Thymus (tissue), 11 donors: Measurements from ENCODE around the gene ZNF446. TPM values are rescaled to one million over a fixed set of nuclear protein-coding genes. Genes with fewer than 3 reads are reported as not detected.
"Not testable (repeated sequence)": the region's sequence is repeated elsewhere in the genome, so short reads cannot be mapped to it uniquely, and the experiment has no call there.

Experiments
- DNase-seq, 9 donors: peaks; one replicate each; pipeline ENCODE4 v3.0.0-alpha.2; 2013; ENCODE audit warnings: low spot score in 9 of 9, low read depth in 6 of 9, missing footprints in 1 of 9
- H3K27ac ChIP-seq, 2 donors: one replicate each; pipeline ENCODE4 v1.5.1; 2013; ENCODE audit warnings: control low read depth in 1 of 2, low read depth in 1 of 2, low read length in 1 of 2, mild to moderate bottlenecking in 1 of 2, moderate library complexity in 1 of 2
- H3K27me3 ChIP-seq, 2 donors: one replicate each; pipeline ENCODE4 v1.5.1; 2013; ENCODE audit warnings: low read length in 1 of 2; ENCODE audit not compliant: control insufficient read depth in 2 of 2, insufficient read depth in 1 of 2
- H3K36me3 ChIP-seq, 2 donors: one replicate each; pipeline ENCODE4 v1.5.1; 2013; ENCODE audit warnings: low read length in 1 of 2, mild to moderate bottlenecking in 1 of 2, moderate library complexity in 1 of 2; ENCODE audit not compliant: control insufficient read depth in 2 of 2, insufficient read depth in 2 of 2
- H3K4me1 ChIP-seq, 2 donors: one replicate each; pipeline ENCODE4 v1.5.1; 2013; ENCODE audit warnings: low read length in 2 of 2; ENCODE audit not compliant: control insufficient read depth in 2 of 2, insufficient read depth in 2 of 2
- H3K4me3 ChIP-seq, 2 donors: one replicate each; pipeline ENCODE4 v1.5.1; 2013; ENCODE audit warnings: low read length in 2 of 2, control low read depth in 1 of 2, mild to moderate bottlenecking in 1 of 2
- H3K9me3 ChIP-seq, 2 donors: one replicate each; pipeline ENCODE4 v1.5.1; 2013; ENCODE audit warnings: low read length in 1 of 2, mild to moderate bottlenecking in 1 of 2; ENCODE audit not compliant: control insufficient read depth in 2 of 2, insufficient read depth in 1 of 2
- WGBS: extraction: QIAGEN DNeasy Blood & Tissue Kit; methylation state at CpG from one replicate; pipeline ENCODE4 v1.1.7; 2013; 5-methylcytosine and 5-hydroxymethylcytosine counted together
- polyA plus RNA-seq: library from polyadenylated mRNA; stranded (reverse); fragments of 200-250 nt; gene quantifications from one replicate; pipeline ENCODE4 v1.2.3, GENCODE V29; 2013
- total RNA-seq: library from RNA; stranded (reverse); fragments of 120-200 nt; gene quantifications from one replicate; pipeline ENCODE4 v1.2.4, GENCODE V29; 2013
- donor health status: healthy.

Gene ZNF446
- total and polyA plus RNA-seq, 2 donors, result 7.0 to 13.5 TPM

DNA sequence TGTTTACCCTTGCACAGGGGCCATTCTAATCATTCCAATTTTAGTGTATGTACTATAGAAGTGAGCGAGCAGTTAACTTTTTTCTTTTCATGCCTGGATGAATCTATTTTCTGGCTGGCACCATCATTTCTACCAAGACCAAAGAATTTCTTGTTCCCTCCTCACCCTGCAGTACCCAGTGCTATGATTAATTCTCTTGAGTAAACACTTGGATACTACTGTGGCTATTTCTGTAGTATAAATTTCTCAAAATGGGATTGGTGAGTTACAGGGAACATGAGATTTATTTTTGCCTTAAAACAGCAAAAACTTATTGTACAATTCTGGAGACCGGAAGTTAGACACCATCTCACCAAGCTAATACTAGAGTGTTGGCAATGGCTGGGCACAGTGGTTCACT, 7.6 kb downstream of the ZNF446 start:
- Histone ChIP-seq H3K36me3 (peaks cover 6 to 13% of the 10 kb centered on the region in 2 donors), H3K9me3 (no peaks in the 10 kb centered on the region), H3K27ac (no peak overlapping the region), H3K4me1 (peaks cover 3 to 22% of the 10 kb centered on the region in 2 donors), H3K27me3 (no peaks in the 10 kb centered on the region), H3K4me3 (no peak overlapping the region)
- 100% methylated on average over 2 of the region's 2 CpGs for WGBS
- DNase-seq, result no peak

DNA sequence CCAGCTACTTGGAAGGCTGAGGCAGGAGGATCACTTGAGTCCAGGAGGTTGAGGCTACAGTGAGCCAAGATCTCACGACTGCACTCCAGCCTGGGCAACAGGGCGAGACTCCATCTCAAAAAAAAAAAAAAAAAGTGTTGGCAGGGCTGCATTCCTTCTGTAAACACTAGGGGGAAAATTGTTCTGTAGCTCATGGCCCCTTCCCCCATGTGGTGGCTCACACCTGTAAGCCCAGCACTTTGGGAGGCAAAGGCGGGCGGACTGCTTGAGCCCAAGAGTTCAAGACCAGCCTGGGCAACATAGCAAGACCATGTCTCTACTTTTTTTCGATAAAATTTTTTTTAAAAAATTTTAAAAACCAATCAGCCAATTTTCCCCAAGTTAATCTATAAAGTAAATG, 8.2 kb downstream of the ZNF446 start:
- DNase-seq, H3K4me3 ChIP-seq, H3K9me3 ChIP-seq, H3K27ac ChIP-seq, H3K27me3 ChIP-seq: not testable (repeated sequence)
- H3K4me1 ChIP-seq, result peaks cover 3 to 22% of the 10 kb centered on the region in 2 donors
- 98% methylated on average over 5 of the region's 5 CpGs for WGBS
- H3K36me3 ChIP-seq, result peaks cover 6 to 13% of the 10 kb centered on the region in 2 donors

DNA sequence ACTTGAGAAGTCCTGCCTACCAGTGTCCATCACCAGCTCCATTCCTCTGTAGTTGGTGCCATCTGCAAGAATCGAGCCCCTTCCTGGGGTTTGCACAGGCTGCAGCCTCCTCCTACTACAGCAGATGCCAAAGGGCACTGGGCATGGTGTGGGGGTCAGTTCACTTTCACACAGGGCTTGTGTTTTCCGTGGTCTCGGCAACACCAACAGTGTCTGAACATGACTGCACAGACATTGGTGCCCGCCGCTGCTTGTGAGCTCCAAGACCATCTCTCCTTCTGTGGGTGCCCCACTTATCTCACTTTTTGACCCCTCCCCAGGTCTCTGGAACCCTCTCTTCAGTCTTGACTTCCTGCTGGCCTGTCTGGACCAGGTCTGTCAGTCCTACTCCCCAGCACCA, 15.2 kb downstream of the ZNF446 start:
- no peak for DNase-seq
- H3K4me3 ChIP-seq, result no peak overlapping the region
- no peaks in the 10 kb centered on the region for H3K9me3 ChIP-seq
- no peaks in the 10 kb centered on the region for H3K36me3 ChIP-seq
- WGBS, result 97% methylated on average over 5 of the region's 5 CpGs
- no peaks in the 10 kb centered on the region for H3K27me3 ChIP-seq
- H3K4me1 ChIP-seq, result no peaks in the 10 kb centered on the region
- H3K27ac ChIP-seq, result no peak overlapping the region

DNA sequence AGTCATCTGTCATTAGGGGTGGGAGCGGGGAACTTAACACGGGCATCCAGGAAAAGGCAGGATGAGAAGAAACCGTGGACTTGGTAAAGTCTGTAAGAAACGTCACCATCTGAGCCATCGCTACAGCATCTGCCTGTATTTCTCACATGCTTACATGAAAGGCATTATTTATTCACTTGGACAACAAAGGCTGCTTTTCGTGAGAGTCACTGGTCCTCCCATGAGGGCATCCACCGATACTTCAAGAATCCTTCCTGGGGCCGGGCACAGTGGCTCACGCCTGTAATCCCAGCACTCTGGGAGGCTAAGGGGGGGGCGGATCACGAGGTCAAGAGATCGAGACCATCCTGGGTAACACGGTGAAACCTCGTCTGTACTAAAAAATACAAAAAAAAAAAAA, 16.1 kb downstream of the ZNF446 start:
- Histone ChIP-seq H3K36me3 (no peaks in the 10 kb centered on the region), H3K27ac (no peak overlapping the region), H3K9me3 (no peaks in the 10 kb centered on the region), H3K4me1 (no peaks in the 10 kb centered on the region), H3K27me3 (no peaks in the 10 kb centered on the region), H3K4me3 (no peak overlapping the region)
- no peak for DNase-seq
- 94% methylated on average over 14 of the region's 14 CpGs for WGBS

DNA sequence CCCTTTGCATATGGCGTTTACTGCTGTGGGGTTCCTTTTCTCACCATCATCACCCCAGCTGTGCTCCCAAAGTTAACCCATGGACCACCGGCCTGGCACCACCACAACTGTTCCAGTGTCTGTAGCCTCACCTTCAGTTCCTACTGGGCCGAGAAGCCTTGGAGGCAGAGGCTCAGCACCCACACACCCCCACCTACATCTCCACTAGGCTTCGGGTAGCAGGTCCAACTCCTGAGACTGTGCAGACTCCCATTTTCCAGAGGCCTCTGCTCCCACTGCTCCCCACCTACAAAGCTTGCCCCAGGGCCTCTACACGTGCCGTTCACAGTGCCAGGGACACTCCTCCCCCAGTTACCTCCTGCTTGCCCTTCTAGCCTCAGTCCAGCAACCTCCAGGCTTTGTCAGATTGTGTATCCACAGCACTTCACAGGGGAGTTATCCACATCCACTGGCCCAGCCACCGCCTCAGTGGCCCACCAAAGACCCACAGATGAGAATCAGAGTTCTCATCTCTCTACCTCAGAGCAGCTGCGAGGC, 21.6 kb downstream of the ZNF446 start:
- Histone ChIP-seq H3K36me3 (no peaks in the 10 kb centered on the region), H3K27me3 (no peaks in the 10 kb centered on the region), H3K27ac (no peak overlapping the region), H3K9me3 (peaks cover 0 to 15% of the 10 kb centered on the region in 2 donors), H3K4me1 (peaks cover 17 to 18% of the 10 kb centered on the region in 2 donors), H3K4me3 (no peak overlapping the region)
- no peak for DNase-seq
- 96% methylated on average over 8 of the region's 8 CpGs for WGBS

DNA sequence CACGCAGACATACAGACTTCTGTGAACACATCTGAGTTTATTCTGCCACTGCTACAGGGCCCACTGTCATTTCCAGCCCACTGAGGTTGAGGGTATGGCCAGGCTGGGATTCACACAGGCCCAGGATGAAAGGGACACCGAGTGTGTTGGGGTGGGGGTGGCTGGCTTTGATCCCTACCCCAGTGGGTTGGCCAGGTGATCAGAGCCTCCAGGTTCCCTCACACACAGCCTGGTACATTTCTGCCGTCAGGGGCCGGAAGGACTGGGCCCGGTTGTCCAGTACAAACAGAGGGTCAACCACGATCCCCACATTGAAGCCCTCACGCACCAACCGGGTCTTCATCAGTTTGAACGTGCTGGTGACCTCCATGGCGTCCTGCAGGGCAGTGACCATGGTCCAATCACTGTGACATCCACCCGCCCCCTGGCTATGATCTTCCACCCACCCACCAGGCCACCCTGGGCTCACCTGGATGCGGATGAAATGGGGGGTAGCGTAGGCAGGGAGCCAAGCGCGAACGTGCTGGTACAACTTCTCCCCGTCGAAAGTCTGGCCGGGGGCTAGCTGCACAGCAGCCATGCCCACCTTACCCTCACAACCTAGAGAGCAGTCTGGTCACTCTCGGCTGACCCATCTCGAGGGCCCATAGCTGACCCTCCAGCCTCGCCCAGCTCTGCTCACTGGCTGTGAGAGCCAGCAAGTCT, 22.3 kb downstream of the ZNF446 start:
- DNase-seq, result no peak
- no peaks in the 10 kb centered on the region for H3K36me3 ChIP-seq
- WGBS, result 57% methylated on average over 22 of the region's 22 CpGs
- no peaks in the 10 kb centered on the region for H3K27me3 ChIP-seq
- peak overlapping the region; percentile 59 to 72 for H3K4me3 ChIP-seq
- H3K4me1 ChIP-seq, result peaks cover 17 to 18% of the 10 kb centered on the region in 2 donors
- H3K27ac ChIP-seq, result peak overlapping the region in 1 of 2 donors; percentile 73
- peaks cover 0 to 15% of the 10 kb centered on the region in 2 donors for H3K9me3 ChIP-seq

DNA sequence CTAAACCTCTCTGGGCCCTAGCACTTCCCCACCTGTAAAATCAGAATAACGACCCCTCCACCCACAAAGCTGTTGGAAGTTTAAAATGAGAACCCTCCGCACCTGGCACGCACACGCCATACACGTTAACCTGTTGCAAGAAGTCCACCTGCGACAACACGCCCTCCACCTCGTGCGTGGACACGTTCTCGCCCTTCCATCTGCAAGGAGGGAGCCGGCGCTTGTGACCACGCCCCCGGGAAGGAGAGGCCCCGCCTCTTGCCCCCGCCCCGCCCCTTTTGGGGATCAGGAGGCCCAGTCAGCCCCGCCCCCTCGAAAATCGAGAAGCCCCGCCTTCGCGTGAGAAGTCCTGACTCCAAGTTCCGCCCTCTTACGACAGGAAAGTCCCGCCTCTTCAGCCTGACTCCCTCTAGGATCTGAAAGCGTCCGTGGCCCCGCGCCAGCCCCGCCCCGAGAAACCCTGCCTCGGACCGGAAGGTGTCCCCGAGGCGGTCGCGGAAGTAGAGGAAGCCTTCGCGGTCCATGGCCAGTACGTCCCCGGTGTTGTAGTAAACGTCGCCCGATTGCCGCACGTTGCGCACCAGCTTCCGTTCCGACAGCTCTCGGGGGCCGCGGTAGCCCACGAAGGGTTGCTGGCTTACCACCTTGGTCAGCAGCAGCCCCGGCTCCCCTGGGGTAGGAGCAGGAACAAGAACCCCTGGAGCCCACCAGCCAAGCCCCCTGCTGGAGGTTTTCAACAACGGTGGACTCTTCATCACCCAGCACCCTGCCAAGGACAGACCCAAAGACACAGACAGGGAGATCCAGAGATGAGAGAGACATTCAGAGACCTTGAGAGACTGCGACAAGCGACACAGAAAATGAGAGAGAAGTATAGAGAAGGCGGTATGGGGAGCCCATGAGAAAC, 23.1 kb downstream of the ZNF446 start:
- WGBS, result 2% methylated on average over 60 of the region's 60 CpGs

DNA sequence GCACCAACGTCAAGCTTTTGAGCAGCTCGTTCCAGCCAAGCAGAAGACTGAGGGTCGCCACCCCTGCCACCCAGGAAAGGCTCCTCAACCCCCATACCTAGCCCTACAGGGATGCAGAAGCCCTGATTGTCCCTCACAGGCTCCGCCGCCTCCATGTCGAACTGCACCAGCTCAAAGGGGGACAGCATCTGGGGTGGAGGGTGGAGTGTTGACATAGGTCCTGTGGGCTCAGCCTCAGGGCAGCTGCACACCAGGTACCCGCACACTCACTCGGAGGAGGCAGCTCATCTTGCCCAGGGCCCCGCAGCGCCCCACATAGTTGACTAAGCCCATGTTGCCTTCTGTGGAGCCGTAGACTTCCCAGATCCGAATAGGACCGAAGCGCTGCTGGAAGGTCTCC, 24.1 kb downstream of the ZNF446 start:
- H3K36me3 ChIP-seq, result no peaks in the 10 kb centered on the region
- H3K9me3 ChIP-seq, result peaks cover 0 to 15% of the 10 kb centered on the region in 2 donors
- no peak overlapping the region for H3K4me3 ChIP-seq
- WGBS, result 97% methylated on average over 14 of the region's 14 CpGs
- H3K4me1 ChIP-seq, result peaks cover 17 to 18% of the 10 kb centered on the region in 2 donors
- no peak overlapping the region for H3K27ac ChIP-seq
- no peak for DNase-seq
- H3K27me3 ChIP-seq, result no peaks in the 10 kb centered on the region

More for the DNA sequence above, 23.1 kb downstream of the ZNF446 start:
- Histone ChIP-seq H3K27ac (peak overlapping the region; percentile 73 to 78), H3K9me3 (peaks cover 0 to 15% of the 10 kb centered on the region in 2 donors), H3K36me3 (no peaks in the 10 kb centered on the region), H3K27me3 (no peaks in the 10 kb centered on the region), H3K4me1 (peaks cover 17 to 18% of the 10 kb centered on the region in 2 donors), H3K4me3 (peak overlapping the region; percentile 59 to 72)
- peak; percentile 68 to 95 (median 88) for DNase-seq
